GM08714 (cell line): ENCODE data around the gene TRIML2.

Source experiments
- H3K4me3 ChIP-seq: fragments of 200-500 bp; sonication (Bioruptor generic); 2 replicates; pipeline ENCODE4 v1.5.1; 2014; ENCODE audit warnings: mild to moderate bottlenecking, low read length, inconsistent platforms
- ZNF274 ChIP-seq: IDR thresholded peaks from 2 replicates; pipeline ENCODE4 v1.6.1; 2012; ENCODE audit warnings: mild to moderate bottlenecking, low read depth, low read length

Gene TRIML2, protein sequence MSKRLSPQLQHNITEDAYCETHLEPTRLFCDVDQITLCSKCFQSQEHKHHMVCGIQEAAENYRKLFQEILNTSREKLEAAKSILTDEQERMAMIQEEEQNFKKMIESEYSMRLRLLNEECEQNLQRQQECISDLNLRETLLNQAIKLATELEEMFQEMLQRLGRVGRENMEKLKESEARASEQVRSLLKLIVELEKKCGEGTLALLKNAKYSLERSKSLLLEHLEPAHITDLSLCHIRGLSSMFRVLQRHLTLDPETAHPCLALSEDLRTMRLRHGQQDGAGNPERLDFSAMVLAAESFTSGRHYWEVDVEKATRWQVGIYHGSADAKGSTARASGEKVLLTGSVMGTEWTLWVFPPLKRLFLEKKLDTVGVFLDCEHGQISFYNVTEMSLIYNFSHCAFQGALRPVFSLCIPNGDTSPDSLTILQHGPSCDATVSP

DNA sequence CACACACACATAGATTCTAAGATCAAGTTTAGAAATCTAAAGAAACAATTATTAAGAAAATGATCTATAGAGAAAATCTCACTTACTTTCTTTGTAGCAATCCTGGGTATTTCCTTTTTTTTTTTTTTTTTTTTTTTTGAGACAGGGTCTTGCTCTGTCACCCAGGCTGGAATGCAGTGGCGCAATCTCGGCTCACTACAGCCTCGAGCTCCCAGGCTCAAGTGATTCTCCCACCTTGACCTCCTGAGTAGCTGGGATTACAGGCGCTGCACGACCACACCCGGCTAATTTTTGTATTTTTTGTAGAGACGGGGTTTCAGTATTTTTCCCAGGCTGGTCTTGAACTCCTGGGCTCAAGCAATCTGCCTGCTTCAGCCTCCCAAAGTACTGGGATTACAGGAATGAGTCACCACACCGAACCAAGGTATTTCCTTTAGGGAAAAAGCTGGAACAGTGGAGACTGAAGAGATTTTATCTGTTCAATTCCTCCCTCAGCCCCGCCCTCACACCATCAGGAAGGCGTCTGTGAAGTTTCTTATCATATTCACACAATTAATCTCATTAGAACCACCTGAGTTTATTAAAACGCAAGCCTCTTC, at the start of gene TRIML2:
TRIML2 (minus strand) TSS at position 447 of the 599 bp plus-strand sequence. CDS start 4,235 bp downstream, outside the sequence.
- no peak within 1 kb of the TSS for H3K4me3 ChIP-seq
- TF ChIP-seq ZNF274, result no peak

DNA sequence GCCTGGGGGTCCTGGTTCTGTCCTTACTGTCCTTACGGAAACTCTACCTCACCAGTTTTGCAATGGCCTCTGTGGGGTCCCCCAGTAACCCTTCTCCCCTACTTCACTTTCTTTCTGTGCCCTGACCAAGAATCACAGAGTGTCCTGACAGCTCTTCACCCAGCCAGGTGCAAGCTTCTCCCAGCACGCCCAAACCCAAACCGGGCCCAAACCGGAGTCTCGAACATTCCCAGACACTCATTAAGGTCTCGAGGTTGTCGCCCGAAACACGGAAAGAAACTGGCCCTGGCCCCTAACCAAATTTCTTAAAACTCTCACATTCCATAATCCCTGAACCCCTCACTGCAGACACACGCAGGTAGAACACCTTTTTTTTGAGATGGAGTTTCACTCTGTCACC, 48.9 kb upstream of the TRIML2 start:
- no peak overlapping the region for H3K4me3 ChIP-seq
- no peak for TF ChIP-seq ZNF274

DNA sequence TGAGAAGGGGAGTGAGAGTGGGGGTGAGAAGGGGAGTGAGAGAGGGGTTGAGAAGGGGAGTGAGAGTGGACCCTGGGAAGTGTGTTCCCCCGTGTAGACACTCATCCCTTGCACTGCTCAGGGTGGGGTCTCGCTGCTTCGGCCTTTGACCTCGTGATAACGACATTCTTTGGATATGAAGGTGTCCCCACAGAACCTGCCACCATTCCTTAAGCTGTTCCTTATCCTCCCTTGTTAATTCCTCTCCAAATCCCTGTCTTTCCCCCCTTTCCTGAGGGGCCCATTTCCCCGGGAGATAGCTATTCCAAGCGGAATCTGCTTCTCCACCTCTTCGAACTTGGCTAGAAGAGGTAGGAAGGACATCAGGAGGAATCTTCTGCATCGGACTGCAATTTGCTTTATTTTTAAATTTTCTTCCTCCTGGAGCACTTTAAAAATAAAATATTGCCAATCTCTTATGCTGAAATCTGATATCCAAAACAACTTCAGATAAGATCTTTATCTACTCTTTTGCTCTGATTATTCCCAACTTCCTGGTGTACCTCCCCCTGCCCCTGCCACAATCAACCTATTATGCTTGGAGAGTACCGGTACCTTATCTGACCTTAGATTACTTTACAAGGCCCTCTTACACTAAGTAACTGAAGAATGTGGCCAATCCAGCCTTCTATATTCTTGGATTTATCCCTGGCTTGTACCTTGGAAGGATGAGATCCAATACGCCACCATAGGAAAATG, 45.4 kb upstream of the TRIML2 start:
- TF ChIP-seq ZNF274, result no peak
- no peak overlapping the region for H3K4me3 ChIP-seq

DNA sequence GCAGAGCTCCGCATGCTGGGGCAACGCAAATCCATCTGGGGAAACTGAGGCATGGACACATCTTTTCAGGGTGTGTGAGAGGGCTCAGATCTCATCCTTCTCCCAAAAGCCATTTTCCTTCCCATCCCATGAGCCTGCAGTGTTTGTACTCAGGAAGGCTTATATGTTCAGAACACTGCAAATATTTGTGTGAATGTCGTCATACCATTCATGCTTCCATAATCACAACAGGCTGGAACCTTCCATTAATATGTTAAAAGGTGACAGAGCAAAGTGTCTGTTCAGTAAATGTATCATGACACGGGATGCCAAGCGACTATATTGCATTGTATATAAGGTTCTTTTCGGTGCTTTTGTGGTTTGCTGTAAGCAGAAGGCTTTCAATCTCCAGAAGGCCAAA, 38.4 kb upstream of the TRIML2 start:
- H3K4me3 ChIP-seq, result no peak overlapping the region
- TF ChIP-seq ZNF274, result no peak

DNA sequence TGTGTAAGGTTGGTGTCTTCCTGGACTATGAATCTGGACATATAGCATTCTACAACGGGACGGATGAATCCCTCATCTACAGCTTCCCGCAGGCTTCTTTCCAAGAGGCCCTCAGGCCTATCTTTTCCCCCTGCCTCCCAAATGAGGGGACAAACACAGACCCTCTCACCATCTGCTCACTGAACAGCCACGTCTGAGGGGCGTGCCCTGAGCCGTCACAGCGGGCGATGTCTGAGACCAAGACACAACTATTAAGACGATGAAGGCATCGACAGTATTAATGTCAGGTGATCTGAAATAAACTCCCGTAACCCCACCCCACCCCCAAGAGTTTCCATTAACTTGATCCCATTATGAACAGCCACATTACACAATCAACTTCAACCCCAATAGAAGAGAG, 37.8 kb upstream of the TRIML2 start:
- H3K4me3 ChIP-seq, result no peak overlapping the region
- TF ChIP-seq ZNF274, result no peak

DNA sequence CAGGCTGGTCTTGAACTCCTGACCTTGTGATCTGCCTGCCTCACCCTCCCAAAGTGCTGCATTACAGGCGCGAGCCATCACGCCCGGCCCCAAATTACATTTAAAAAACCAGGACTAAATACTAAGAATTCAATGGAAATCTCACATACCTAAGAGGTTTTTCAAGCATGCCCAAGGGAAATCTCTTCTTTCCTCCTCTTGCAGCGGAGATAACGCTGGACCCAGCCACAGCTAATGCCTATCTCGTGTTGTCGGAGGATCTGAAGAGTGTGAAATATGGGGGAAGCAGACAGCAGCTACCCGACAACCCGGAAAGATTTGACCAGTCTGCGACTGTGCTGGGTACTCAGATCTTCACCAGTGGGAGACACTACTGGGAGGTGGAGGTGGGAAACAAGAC, 37.2 kb upstream of the TRIML2 start:
- no peak overlapping the region for H3K4me3 ChIP-seq
- no peak for TF ChIP-seq ZNF274

DNA sequence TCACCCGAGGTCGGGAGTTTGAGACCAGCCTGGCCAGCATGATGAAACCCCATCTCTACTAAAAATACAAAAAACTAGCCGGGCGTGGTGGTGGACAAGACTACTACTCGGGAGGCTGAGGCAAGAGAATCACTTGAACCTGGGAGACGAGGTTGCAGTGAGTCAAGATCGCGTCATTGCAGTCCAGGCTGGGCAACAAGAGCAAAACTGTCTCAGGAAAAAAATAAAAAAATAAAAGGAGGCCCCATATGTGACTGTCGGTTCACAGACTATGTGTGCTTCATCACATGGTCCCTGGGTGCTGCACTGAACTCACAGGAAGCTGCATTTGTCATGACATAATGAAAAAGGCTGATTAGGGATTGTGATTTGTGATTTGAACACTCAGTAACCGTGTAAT, 36.2 kb upstream of the TRIML2 start:
- TF ChIP-seq ZNF274, result no peak
- H3K4me3 ChIP-seq, result no peak overlapping the region

DNA sequence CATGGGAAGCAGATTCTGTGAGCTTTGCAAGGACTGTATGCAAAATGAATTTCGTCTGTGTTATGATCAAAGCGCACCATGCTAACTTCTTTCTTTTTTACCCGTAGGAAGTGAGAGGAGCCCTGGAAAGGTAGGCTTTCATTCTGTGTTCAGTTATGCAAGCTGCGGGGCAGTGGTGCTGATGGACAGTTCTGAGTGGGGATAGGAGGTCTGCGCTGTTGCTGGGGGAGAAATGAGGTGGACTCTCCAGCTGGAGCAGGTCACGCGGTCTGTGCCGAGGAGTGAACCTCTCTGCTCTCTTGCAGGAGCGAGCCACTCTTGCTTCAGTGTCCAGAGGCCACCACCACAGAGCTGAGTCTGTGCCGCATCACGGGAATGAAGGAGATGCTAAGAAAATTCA, 34.3 kb upstream of the TRIML2 start:
- TF ChIP-seq ZNF274, result no peak

DNA sequence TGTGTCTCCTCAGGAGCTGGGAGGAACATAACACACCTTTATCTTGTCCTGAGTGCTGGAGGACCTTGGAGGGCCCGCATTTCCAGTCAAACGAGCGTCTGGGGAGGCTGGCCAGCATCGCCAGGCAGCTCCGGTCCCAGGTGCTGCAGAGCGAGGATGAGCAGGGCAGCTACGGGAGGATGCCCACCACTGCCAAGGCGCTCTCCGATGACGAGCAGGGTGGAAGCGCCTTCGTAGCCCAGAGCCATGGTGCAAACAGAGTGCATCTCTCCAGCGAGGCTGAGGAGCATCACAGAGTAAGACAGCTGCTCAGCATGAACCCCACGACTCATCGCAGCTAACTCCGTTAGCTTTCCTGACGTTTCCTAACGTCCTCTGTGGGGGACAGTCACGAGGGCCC, 30.3 kb upstream of the TRIML2 start:
- no peak for TF ChIP-seq ZNF274
- no peak overlapping the region for H3K4me3 ChIP-seq

More for the DNA sequence above, 34.3 kb upstream of the TRIML2 start:
- no peak overlapping the region for H3K4me3 ChIP-seq

DNA sequence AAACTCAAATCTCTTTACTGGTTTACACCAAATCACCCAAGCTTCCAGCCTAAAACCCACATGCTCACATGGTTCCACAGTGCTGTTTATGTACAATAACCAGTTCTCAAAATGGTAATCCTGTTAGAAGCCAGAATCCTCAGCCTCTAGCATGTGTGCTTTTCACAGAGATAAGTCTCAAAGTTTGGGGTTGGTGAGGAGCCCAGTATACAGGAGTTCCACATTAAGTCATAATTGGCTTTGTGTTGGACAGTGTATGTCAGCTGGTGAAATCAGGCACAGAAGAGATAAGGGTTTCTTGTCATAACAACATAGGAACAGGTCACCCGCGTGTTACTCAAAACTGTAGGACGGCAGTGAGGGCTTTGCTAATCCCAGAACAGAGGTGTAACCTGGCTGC, 29.7 kb upstream of the TRIML2 start, which contains the start of gene TRIML1:
TRIML1 (plus strand) TSS at position 301 of the 400 bp plus-strand sequence. CDS start 118 bp downstream, outside the sequence.
- H3K4me3 ChIP-seq, result no peak within 1 kb of the TSS
- no peak for TF ChIP-seq ZNF274

DNA sequence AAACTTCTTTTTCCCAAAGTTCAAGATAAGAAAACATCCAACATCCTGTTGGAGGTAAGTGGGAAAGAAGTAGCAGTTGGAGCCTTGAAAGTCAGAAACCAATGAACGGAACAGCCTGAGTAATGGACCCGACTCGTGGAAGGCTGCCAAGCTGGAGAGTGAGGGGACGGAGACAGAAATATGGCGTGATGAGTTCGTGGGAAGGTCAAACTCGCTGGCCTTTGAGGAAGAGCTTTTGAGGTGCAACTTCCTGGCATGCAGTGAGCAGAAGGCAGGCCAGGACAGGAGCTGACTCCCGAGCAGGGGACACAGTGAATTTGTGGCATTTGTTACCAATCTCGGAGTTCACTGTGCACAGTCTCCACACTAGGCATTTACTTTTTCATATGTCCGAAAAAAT, 28.8 kb upstream of the TRIML2 start:
- no peak for TF ChIP-seq ZNF274

DNA sequence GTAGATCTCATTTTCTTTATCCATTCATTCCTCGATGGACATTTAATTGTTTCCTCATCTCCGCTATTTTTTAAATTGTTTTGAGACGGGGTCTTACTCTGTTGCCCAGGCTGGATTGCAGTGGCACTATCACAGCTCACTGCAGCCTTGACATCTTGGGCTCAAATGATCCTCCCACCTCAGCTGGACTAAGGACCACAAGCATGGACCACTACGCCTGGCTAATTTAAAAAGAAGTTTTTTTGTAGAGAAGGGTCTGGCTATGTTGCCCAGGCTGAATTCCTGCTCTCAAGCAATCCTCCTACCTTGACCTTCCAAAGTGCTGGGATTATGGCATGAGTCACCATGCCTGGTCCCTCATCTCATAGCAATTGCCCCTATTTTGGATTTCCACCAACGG, 22.8 kb upstream of the TRIML2 start:
- no peak for TF ChIP-seq ZNF274
- H3K4me3 ChIP-seq, result no peak overlapping the region

More for the DNA sequence above, 28.8 kb upstream of the TRIML2 start:
- H3K4me3 ChIP-seq, result no peak overlapping the region

DNA sequence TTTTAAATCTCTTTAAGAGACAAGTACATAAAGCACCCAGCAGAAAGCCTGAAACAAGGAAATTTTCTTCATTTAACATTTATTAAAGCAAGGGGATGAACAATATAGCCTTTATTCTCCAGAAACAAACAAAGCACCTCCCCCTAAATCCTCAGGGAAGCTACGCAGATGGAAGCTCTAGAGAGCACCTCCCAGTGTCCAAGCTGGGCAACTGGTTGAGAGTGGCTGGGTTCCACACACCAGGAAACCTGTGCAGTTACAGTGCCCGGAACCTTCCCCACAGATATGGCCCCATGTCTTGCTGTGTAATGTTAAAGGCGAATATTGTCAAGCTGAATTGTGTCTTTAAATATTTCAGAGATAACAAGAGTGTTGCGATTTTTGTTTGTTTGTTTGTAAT, 21.0 kb upstream of the TRIML2 start:
- TF ChIP-seq ZNF274, result no peak

DNA sequence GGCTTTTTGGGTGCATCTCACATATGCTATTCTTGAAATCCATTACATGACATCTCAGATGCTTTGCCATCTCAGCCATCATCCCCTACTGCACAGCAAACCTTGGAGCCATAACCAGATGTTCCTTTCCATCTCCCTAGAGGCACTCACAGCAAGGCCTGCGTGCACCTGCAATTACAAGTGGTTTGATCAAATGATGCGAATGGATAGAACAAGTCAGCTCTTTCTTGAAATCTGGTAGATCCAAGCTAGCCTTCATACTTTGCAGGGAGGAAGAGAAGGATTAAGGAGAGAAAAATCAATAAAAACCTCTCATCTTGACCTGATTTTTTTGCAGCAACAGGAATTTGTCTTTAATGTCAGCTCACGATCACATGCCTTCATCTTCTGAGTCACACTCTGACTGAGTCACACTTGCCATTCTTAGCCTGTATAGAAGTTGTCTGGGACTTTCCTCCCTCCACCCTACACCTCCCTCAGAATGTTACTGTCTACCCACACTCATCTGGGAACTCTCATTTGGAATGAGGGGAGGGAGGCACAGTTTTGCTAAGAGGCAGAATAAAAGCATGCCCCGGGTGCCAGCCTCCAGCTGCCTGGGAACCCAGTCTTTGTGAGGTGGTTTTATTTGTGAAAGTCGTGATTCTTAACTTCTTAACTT, 17.9 kb upstream of the TRIML2 start:
- TF ChIP-seq ZNF274, result no peak
- no peak overlapping the region for H3K4me3 ChIP-seq

More for the DNA sequence above, 21.0 kb upstream of the TRIML2 start:
- H3K4me3 ChIP-seq, result no peak overlapping the region
